OCI-LY7 (cell line): ENCODE results near the gene PPP2R5C. TPM values are rescaled to one million over a fixed set of nuclear protein-coding genes. Genes with fewer than 3 reads are reported as not detected.

ENCODE experiments used
- BruUV-seq: library from RNA; stranded (reverse); fragments of 400-500 nt; replicated peaks from 2 replicates; lab custom pipeline; 2021; lab: Mats Ljungman, UMichigan
- CTCF ChIA-PET: fragments of 300-600 bp; sonication (Branson Sonifier 250); formaldehyde crosslinking; loops from one replicate; lab custom pipeline; 2022; ENCODE audit warnings: antibody characterized with exemption; ENCODE audit not compliant: unreplicated experiment; lab: Charles Lee
- POLR2A ChIA-PET: fragments of 300-600 bp; sonication (Branson Sonifier 250); formaldehyde crosslinking; loops from one replicate; lab custom pipeline; 2022; ENCODE audit warnings: antibody characterized with exemption; lab: Charles Lee
- DNase-seq: peaks from one replicate; pipeline ENCODE4 v3.0.0-alpha.2; 2015; ENCODE audit warnings: low spot score
- H2AFZ ChIP-seq: fragments of 200-600 bp; sonication (generic), shearing (Covaris generic); 2 replicates; pipeline ENCODE4 v1.6.1; 2014; ENCODE audit warnings: mild to moderate bottlenecking, antibody characterized with exemption, low read length, moderate library complexity
- H3K27ac ChIP-seq: fragments of 200-600 bp; sonication (generic); 2 replicates; pipeline ENCODE4 v1.5.1; 2014; ENCODE audit warnings: mixed run types, low read depth, mild to moderate bottlenecking, moderate library complexity, low read length, inconsistent platforms; ENCODE audit not compliant: poor library complexity, severe bottlenecking
- H3K36me3 ChIP-seq: fragments of 200-600 bp; sonication (generic); 2 replicates; pipeline ENCODE4 v1.6.1; 2014; ENCODE audit warnings: mild to moderate bottlenecking, antibody characterized with exemption, low read length, moderate library complexity, mixed read lengths; ENCODE audit not compliant: insufficient read depth
- H3K4me1 ChIP-seq: fragments of 200-600 bp; sonication (generic); 2 replicates; pipeline ENCODE4 v1.5.1; 2014; ENCODE audit warnings: mild to moderate bottlenecking, low read length; ENCODE audit not compliant: insufficient read depth, poor library complexity, severe bottlenecking
- H3K4me2 ChIP-seq: fragments of 200-600 bp; sonication (generic); 2 replicates; pipeline ENCODE4 v1.6.1; 2014; ENCODE audit warnings: mild to moderate bottlenecking, low read length
- H3K4me3 ChIP-seq: fragments of 200-600 bp; sonication (generic); 2 replicates; pipeline ENCODE4 v1.5.1; 2014; ENCODE audit warnings: mild to moderate bottlenecking, low read depth, low read length; ENCODE audit not compliant: poor library complexity, severe bottlenecking
- H3K79me2 ChIP-seq: fragments of 200-600 bp; sonication (generic); 2 replicates; pipeline ENCODE4 v1.6.1; 2016; ENCODE audit warnings: low read depth, mild to moderate bottlenecking, low read length, moderate library complexity, mixed read lengths; ENCODE audit not compliant: insufficient read depth
- H3K9me2 ChIP-seq: fragments of 200-600 bp; sonication (generic); 2 replicates; pipeline ENCODE4 v1.6.1; 2016; ENCODE audit warnings: mild to moderate bottlenecking, low read length, mixed read lengths; ENCODE audit not compliant: insufficient read depth
- H3K9me3 ChIP-seq: fragments of 200-600 bp; sonication (generic); 2 replicates; pipeline ENCODE4 v1.6.1; 2014; ENCODE audit warnings: mild to moderate bottlenecking, mixed run types, low read length, mixed read lengths
- H4K20me1 ChIP-seq: fragments of 200-600 bp; sonication (generic); 2 replicates; pipeline ENCODE4 v1.6.1; 2014; ENCODE audit warnings: mild to moderate bottlenecking, antibody characterized with exemption, low read length, moderate library complexity, mixed read lengths; ENCODE audit not compliant: insufficient read depth
- CTCF ChIP-seq: fragments of 200-600 bp; sonication (generic); conservative IDR thresholded peaks from 2 replicates; pipeline ENCODE4 v1.5.1; 2014; ENCODE audit warnings: mild to moderate bottlenecking, antibody characterized with exemption, low read length, moderate library complexity, mixed read lengths
- EZH2phosphoT487 ChIP-seq: fragments of 200-600 bp; sonication (generic); IDR thresholded peaks from 2 replicates; pipeline ENCODE4 v1.6.1; 2018; ENCODE audit warnings: low read depth, borderline replicate concordance, mild to moderate bottlenecking, mixed run types, antibody characterized with exemption, low read length, moderate library complexity, mixed read lengths
- intact Hi-C: fragments of 100-400 bp; cut with micrococcal nuclease; formaldehyde crosslinking; loops from one replicate; pipeline ENCODE4 v1.10.0; 2022; ENCODE audit not compliant: unreplicated experiment
- total RNA-seq, 2 experiments: library from RNA; depleted of rRNA in 1 of 2; stranded (reverse); fragments of >200 nt in 1 of 2; shearing (Covaris generic) in 1 of 2; gene quantifications; 2 replicates each; pipeline ENCODE4 v1.2.3, GENCODE V29; 2014 to 2022

Gene PPP2R5C
- total RNA-seq, 2 experiments from 2014 or later, result 161 to 236 TPM

GRCh38 chr14:101736585-101736984 is 24.9 kb upstream of the PPP2R5C start:
- intact Hi-C loops, result no loop called here
- Histone ChIP-seq H4K20me1 (no peaks in the 10 kb centered on the region), H3K9me3 (0 out of 2 replicates have a peak, but pooled peaks cover 9% of the 10 kb centered on the region), H3K79me2 (no peaks in the 10 kb centered on the region), H2AFZ (no peak overlapping the region), H3K36me3 (no peaks in the 10 kb centered on the region), H3K4me2 (no peak overlapping the region), H3K9me2 (no peaks in the 10 kb centered on the region), H3K4me3 (no peak overlapping the region), H3K27ac (no peak overlapping the region), H3K4me1 (peaks cover 6% of the 10 kb centered on the region)
- DNase-seq, result no peak
- ChIA-PET POLR2A (no interaction called here), CTCF (no interaction called here)
- TF ChIP-seq CTCF, result no peak
- no TSS peak for BruUV-seq

GRCh38 chr14:101737414-101738339 is 23.8 kb upstream of the PPP2R5C start:
- POLR2A ChIA-PET, result no interaction called here
- H3K27ac ChIP-seq, result no peak overlapping the region
- CTCF ChIA-PET, result no interaction called here
- no peaks in the 10 kb centered on the region for H3K79me2 ChIP-seq
- no peaks in the 10 kb centered on the region for H4K20me1 ChIP-seq
- no peaks in the 10 kb centered on the region for H3K36me3 ChIP-seq
- 0 out of 2 replicates have a peak, but pooled peaks cover 9% of the 10 kb centered on the region for H3K9me3 ChIP-seq
- intact Hi-C loops, result no loop called here
- H3K9me2 ChIP-seq, result no peaks in the 10 kb centered on the region
- DNase-seq, result peak; percentile 40
- no peak overlapping the region for H3K4me2 ChIP-seq
- no TSS peak for BruUV-seq
- H3K4me3 ChIP-seq, result no peak overlapping the region
- H3K4me1 ChIP-seq, result no peaks in the 10 kb centered on the region
- TF ChIP-seq CTCF (peak; percentile 72), EZH2phosphoT487 (no peak)
- H2AFZ ChIP-seq, result no peak overlapping the region
